GM10266 (cell line): ENCODE data around the gene IGSF22.

Experiments
- DNase-seq: peaks from one replicate; pipeline ENCODE4 v3.0.0; 2012; ENCODE audit errors: extremely low spot score
- TF ChIP-seq, protein P1 (sequence below): IDR thresholded peaks from 2 replicates; pipeline ENCODE4 v1.5.1; 2012; ENCODE audit warnings: mild to moderate bottlenecking, low read depth; ENCODE audit not compliant: control insufficient read depth, insufficient read depth; ENCODE audit errors: missing control alignments

The IGSF22 gene

GRCh38 chr11:18757811-18758210, 31.8 kb upstream of the IGSF22 start:
- DNase-seq = no peak
- TF ChIP-seq, protein P1, sequence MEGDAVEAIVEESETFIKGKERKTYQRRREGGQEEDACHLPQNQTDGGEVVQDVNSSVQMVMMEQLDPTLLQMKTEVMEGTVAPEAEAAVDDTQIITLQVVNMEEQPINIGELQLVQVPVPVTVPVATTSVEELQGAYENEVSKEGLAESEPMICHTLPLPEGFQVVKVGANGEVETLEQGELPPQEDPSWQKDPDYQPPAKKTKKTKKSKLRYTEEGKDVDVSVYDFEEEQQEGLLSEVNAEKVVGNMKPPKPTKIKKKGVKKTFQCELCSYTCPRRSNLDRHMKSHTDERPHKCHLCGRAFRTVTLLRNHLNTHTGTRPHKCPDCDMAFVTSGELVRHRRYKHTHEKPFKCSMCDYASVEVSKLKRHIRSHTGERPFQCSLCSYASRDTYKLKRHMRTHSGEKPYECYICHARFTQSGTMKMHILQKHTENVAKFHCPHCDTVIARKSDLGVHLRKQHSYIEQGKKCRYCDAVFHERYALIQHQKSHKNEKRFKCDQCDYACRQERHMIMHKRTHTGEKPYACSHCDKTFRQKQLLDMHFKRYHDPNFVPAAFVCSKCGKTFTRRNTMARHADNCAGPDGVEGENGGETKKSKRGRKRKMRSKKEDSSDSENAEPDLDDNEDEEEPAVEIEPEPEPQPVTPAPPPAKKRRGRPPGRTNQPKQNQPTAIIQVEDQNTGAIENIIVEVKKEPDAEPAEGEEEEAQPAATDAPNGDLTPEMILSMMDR = no peak

- TF ChIP-seq, protein P1 = no peak
These were observed 30.9 kb upstream of the IGSF22 start for GRCh38 chr11:18756889-18757288.

GRCh38 chr11:18754308-18754707, 28.3 kb upstream of the IGSF22 start:
- no peak for DNase-seq
- TF ChIP-seq, protein P1 = no peak

More at GRCh38 chr11:18756889-18757288, 30.9 kb upstream of the IGSF22 start:
- no peak for DNase-seq

GRCh38 chr11:18752502-18752901, 26.5 kb upstream of the IGSF22 start:
- no peak for DNase-seq
- TF ChIP-seq, protein P1 = no peak

- DNase-seq = no peak
- TF ChIP-seq, protein P1 = no peak
These were observed 25.0 kb upstream of the IGSF22 start for GRCh38 chr11:18750944-18751343.

- DNase-seq = no peak
These were observed 23.8 kb upstream of the IGSF22 start for GRCh38 chr11:18749681-18750319.

GRCh38 chr11:18748766-18749365, 22.9 kb upstream of the IGSF22 start:
- no peak for DNase-seq
- TF ChIP-seq, protein P1 = no peak

More at GRCh38 chr11:18749681-18750319, 23.8 kb upstream of the IGSF22 start:
- TF ChIP-seq, protein P1 = no peak
